HUES6 (cell line): ENCODE results near the gene PYROXD2.
A peak's percentile ranks its signal among the peaks of the same experiment; 100 is the strongest.
"Not testable (repeated sequence)": the region's sequence is repeated elsewhere in the genome, so short reads cannot be mapped to it uniquely, and the experiment has no call there.

Experiments
- H3K27ac ChIP-seq: 2 replicates; pipeline ENCODE4 v1.7.0; 2013; ENCODE audit warnings: low read depth, mild to moderate bottlenecking, low read length, inconsistent platforms
- H3K27me3 ChIP-seq: 2 replicates; pipeline ENCODE4 v1.6.1; 2013; ENCODE audit warnings: low read length; ENCODE audit not compliant: control insufficient read depth, insufficient read depth
- H3K36me3 ChIP-seq: 2 replicates; pipeline ENCODE4 v1.6.1; 2013; ENCODE audit warnings: low read length; ENCODE audit not compliant: control insufficient read depth, insufficient read depth
- H3K4me1 ChIP-seq: 2 replicates; pipeline ENCODE4 v1.6.1; 2013; ENCODE audit warnings: low read length; ENCODE audit not compliant: control insufficient read depth, insufficient read depth
- H3K4me3 ChIP-seq: 2 replicates; pipeline ENCODE4 v1.5.1; 2013; ENCODE audit warnings: low read depth, low read length
- H3K9ac ChIP-seq: one replicate; pipeline ENCODE4 v1.6.1; 2013; ENCODE audit warnings: mild to moderate bottlenecking, low read length
- H3K9me3 ChIP-seq: 2 replicates; pipeline ENCODE4 v1.6.1; 2013; ENCODE audit warnings: low read depth, low read length; ENCODE audit not compliant: control insufficient read depth, insufficient read depth

Gene PYROXD2

GRCh38 chr10:98384531-98385133 is 30.4 kb downstream of the PYROXD2 start:
- Histone ChIP-seq H3K27ac (no peak overlapping the region), H3K9me3 (no peaks in the 10 kb centered on the region), H3K4me1 (peaks cover 13% of the 10 kb centered on the region; the same call in 1 of the 2 replicates), H3K4me3 (no peak overlapping the region), H3K36me3 (no peaks in the 10 kb centered on the region), H3K9ac (no peak overlapping the region), H3K27me3 (no peaks in the 10 kb centered on the region)

DNA sequence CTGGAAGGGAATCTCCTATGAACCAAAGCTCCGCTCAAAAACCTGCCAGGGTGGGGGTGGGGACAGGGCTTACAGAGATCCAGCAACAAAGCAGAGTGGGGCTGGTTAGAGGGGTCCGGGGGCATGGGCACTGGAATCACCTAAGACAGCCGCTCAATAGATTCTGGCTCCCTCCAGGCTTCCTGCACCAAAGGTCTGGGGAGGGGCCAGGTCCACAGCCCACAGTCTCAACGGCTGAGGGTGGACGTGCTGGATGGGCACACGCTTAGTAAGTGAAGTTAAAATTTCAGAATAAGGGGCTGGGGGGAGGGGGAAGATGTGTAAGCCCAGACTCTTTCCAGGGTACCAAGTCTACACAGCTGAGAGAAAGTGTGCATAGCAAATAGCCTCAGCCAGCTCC is 31.1 kb downstream of the PYROXD2 start:
- Histone ChIP-seq H3K27me3 (no peaks in the 10 kb centered on the region), H3K27ac (no peak overlapping the region), H3K4me3 (no peak overlapping the region), H3K9ac (no peak overlapping the region), H3K36me3 (no peaks in the 10 kb centered on the region), H3K9me3 (no peaks in the 10 kb centered on the region), H3K4me1 (peaks cover 13% of the 10 kb centered on the region; the same call in 1 of the 2 replicates)

DNA sequence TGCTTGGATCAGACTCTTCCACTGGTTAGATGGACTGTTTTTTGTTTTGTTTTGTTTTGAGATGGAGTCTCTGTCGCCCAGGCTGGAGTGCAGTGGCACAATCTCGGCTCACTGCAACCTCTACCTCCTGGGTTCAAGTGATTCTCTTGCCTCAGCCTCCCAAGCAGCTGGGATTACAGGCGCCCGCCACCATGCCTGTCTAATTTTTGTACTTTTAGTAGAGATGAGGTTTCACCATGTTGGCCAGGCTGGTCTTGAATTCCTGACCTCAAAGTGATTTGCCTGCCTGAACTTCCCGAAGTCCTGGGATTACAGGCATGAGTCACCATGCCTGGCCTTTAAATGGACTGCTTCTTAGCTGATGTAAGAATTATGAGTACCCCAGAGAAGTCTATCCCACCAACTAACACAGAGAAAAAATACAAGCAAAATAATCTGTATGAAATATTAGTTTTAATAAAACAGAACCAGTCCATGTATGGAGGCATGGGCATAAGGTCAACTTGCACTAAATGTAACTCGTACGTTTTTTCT is 31.8 kb downstream of the PYROXD2 start:
- H3K4me3 ChIP-seq, H3K36me3 ChIP-seq, H3K27me3 ChIP-seq, H3K9ac ChIP-seq, H3K27ac ChIP-seq, H3K9me3 ChIP-seq: not testable (repeated sequence)
- H3K4me1 ChIP-seq: peaks cover 13% of the 10 kb centered on the region; the same call in 1 of the 2 replicates

GRCh38 chr10:98382691-98383101 is 32.3 kb downstream of the PYROXD2 start:
- Histone ChIP-seq H3K9ac (no peak overlapping the region), H3K4me3 (no peak overlapping the region), H3K9me3 (peaks cover under 1% of the 10 kb centered on the region; the same call in 1 of the 2 replicates), H3K36me3 (no peaks in the 10 kb centered on the region), H3K27me3 (no peaks in the 10 kb centered on the region), H3K4me1 (peaks cover 13% of the 10 kb centered on the region; the same call in 1 of the 2 replicates), H3K27ac (no peak overlapping the region)

GRCh38 chr10:98380493-98381339 is 34.3 kb downstream of the PYROXD2 start:
- Histone ChIP-seq H3K9me3 (peaks cover 8% of the 10 kb centered on the region), H3K4me1 (peaks cover 13% of the 10 kb centered on the region; the same call in 1 of the 2 replicates), H3K9ac (peak overlapping the region; percentile 12), H3K36me3 (no peaks in the 10 kb centered on the region), H3K27me3 (no peaks in the 10 kb centered on the region), H3K27ac (no peak overlapping the region; the same call in 1 of the 2 replicates), H3K4me3 (no peak overlapping the region)

DNA sequence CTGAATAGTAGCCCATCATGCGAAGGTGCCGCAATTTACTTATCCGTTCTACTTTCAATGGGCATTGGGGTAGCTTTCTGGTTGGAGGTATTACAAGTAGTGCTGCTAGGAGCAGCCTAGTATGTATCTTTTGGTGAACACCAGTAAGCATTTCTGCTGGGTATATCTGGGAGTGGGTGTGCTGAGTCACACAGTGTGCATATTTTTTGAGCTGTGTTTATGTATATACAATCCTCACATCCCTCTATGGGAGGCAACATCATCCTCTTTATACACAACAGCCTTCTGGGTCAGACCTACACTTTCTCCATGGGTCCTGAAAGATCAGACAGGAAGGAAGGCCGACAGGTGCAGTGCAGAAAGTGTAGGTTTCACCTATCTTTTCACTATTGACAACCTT is 36.3 kb downstream of the PYROXD2 start:
- H3K27ac ChIP-seq: no peak overlapping the region
- H3K4me1 ChIP-seq: peaks cover 22% of the 10 kb centered on the region; the same call in 1 of the 2 replicates
- no peak overlapping the region for H3K4me3 ChIP-seq
- H3K9ac ChIP-seq: no peak overlapping the region
- peaks cover 8% of the 10 kb centered on the region for H3K9me3 ChIP-seq
- no peaks in the 10 kb centered on the region for H3K36me3 ChIP-seq
- no peaks in the 10 kb centered on the region for H3K27me3 ChIP-seq

GRCh38 chr10:98377536-98377935 is 37.4 kb downstream of the PYROXD2 start:
- Histone ChIP-seq H3K27ac (no peak overlapping the region), H3K9ac (no peak overlapping the region)

DNA sequence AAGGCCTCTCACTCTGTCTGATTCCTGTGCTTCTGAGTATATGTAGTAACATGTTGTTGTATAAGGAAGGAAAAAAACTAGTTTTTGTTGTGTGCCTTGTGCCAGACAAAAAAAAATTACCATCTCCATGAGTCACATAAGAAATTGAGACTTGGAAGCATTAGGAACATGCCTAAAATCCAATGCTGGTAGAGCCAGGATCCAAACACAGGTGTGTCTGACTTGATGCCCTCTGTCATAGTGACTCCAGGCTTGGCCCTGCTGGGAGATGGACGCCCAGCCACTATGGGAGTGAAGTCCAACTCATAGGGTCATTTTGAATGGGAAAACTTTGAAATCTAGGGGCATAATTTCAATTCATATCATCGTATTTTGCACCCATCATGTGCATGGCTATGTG is 38.0 kb downstream of the PYROXD2 start:
- Histone ChIP-seq H3K4me3 (no peak overlapping the region), H3K27ac (no peak overlapping the region), H3K4me1 (peaks cover 29% of the 10 kb centered on the region; the same call in 1 of the 2 replicates), H3K36me3 (no peaks in the 10 kb centered on the region), H3K9me3 (peaks cover 8% of the 10 kb centered on the region), H3K9ac (no peak overlapping the region), H3K27me3 (no peaks in the 10 kb centered on the region)

More at GRCh38 chr10:98377536-98377935, 37.4 kb downstream of the PYROXD2 start:
- peaks cover 8% of the 10 kb centered on the region for H3K9me3 ChIP-seq
- peaks cover 29% of the 10 kb centered on the region; the same call in 1 of the 2 replicates for H3K4me1 ChIP-seq
- no peaks in the 10 kb centered on the region for H3K27me3 ChIP-seq
- no peaks in the 10 kb centered on the region for H3K36me3 ChIP-seq
- H3K4me3 ChIP-seq: no peak overlapping the region

DNA sequence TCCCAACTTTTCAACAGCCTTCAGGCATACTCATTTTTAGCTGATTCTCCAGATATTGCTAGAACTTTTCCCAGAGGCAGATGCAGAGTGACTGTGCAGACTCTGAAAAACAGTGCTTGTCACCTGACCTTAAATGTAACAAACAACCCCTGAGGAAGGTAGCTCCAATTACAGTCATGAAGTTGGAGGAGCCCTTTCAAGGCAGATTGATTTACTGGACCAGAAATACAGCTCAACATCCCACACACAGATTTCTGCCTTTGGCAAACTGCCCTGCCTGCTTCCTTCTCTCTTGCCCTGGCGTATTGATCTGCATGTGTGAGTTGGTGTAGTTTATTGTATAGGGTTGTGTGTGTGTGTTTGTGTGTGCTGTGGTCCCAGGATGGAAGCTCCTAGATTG is 38.5 kb downstream of the PYROXD2 start:
- Histone ChIP-seq H3K4me1 (peaks cover 29% of the 10 kb centered on the region; the same call in 1 of the 2 replicates), H3K36me3 (no peaks in the 10 kb centered on the region), H3K9me3 (peaks cover 8% of the 10 kb centered on the region), H3K9ac (no peak overlapping the region), H3K4me3 (no peak overlapping the region), H3K27ac (no peak overlapping the region), H3K27me3 (no peaks in the 10 kb centered on the region)

DNA sequence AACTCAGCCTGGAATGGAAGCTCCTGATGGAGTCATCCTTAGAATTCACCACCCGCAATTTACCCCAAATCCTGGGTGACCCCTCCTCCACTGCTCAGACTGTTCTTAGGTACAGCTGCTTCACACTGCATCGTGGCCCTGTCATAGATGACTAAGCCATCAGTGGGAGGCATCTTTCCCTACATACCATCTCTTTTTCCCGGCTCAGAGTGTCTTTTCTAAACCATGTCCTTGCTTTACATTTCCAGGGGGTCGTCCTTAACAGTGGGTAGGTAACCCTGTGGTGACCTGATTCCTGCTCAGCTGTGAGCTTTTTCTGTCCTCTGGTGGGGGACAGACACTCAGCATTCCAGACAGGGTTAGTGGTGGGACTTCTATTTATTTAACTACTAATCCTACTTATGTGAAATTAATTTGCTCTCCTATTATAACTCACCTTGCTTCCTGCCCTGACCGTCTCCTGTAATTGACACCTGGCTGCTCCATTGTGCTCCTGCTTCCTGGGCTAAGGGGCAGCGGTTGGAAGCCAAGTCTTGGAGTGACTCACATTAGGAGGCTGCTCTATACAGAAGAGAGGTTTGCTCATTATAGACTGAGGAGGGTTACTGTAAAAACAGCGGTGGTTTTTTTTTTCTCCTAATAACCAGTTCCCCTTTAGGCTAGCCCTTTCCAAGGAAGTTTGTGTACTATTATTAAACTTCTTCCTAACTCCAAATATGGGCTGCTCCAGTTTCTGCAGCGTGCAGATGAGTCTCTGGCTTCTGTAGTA is 40.6 kb downstream of the PYROXD2 start:
- peaks cover 19% of the 10 kb centered on the region; the same call in 1 of the 2 replicates for H3K4me1 ChIP-seq
- no peak overlapping the region for H3K9ac ChIP-seq
- H3K27ac ChIP-seq: no peak overlapping the region; the same call in 1 of the 2 replicates
- no peaks in the 10 kb centered on the region for H3K36me3 ChIP-seq
- peaks cover 8% of the 10 kb centered on the region for H3K9me3 ChIP-seq
- no peak overlapping the region for H3K4me3 ChIP-seq
- no peaks in the 10 kb centered on the region for H3K27me3 ChIP-seq
